Measurements from ENCODE around the gene EPB41L2. TPM values are rescaled to one million over a fixed set of nuclear protein-coding genes. Genes with fewer than 3 reads are reported as not detected.

Gene EPB41L2
- total RNA-seq, 1 donor from 2014 or later: 136 TPM

GRCh38 chr6:130824978-130825694 is 237.9 kb downstream of the EPB41L2 start:
- H3K9ac ChIP-seq (ENCODE audit: low read length): no peak overlapping the region
- FAIRE-seq (no peak), DNase-seq (ENCODE audit: low read depth) (no peak)
- Mint-ChIP-seq H3K9me3 (ENCODE audit: unreplicated experiment) (no peaks in the 10 kb centered on the region), H3K27ac (ENCODE audit: unreplicated experiment) (no peak overlapping the region), H3K36me3 (ENCODE audit: low read depth, unreplicated experiment) (no peaks in the 10 kb centered on the region), H3K27me3 (ENCODE audit: low read depth, unreplicated experiment) (no peaks in the 10 kb centered on the region), H3K4me1 (ENCODE audit: low read depth, unreplicated experiment) (no peaks in the 10 kb centered on the region), H3K4me3 (ENCODE audit: unreplicated experiment) (no peak overlapping the region)
- H3K36me3 ChIP-seq (ENCODE audit: insufficient read depth, low read length): no peaks in the 10 kb centered on the region
- H3K79me2 ChIP-seq (ENCODE audit: insufficient read depth, low read length): no peaks in the 10 kb centered on the region
- TF ChIP-seq, protein P1, sequence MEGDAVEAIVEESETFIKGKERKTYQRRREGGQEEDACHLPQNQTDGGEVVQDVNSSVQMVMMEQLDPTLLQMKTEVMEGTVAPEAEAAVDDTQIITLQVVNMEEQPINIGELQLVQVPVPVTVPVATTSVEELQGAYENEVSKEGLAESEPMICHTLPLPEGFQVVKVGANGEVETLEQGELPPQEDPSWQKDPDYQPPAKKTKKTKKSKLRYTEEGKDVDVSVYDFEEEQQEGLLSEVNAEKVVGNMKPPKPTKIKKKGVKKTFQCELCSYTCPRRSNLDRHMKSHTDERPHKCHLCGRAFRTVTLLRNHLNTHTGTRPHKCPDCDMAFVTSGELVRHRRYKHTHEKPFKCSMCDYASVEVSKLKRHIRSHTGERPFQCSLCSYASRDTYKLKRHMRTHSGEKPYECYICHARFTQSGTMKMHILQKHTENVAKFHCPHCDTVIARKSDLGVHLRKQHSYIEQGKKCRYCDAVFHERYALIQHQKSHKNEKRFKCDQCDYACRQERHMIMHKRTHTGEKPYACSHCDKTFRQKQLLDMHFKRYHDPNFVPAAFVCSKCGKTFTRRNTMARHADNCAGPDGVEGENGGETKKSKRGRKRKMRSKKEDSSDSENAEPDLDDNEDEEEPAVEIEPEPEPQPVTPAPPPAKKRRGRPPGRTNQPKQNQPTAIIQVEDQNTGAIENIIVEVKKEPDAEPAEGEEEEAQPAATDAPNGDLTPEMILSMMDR (IDR thresholded peaks at IDR 0.05; ENCODE audit: insufficient read depth, low read depth, low read length): no peak
- TF ChIP-seq EZH2 (IDR thresholded peaks at IDR 0.05; ENCODE audit: insufficient read depth, low read length): no peak
- H4K20me1 ChIP-seq (ENCODE audit: insufficient read depth, low read length): no peaks in the 10 kb centered on the region
- no peak overlapping the region for H3K4me2 ChIP-seq (ENCODE audit: low read length)
- no peak overlapping the region for H2AFZ ChIP-seq (ENCODE audit: low read depth, low read length)
- H3K4me1 ChIP-seq (ENCODE audit: insufficient read depth, low read length): no peaks in the 10 kb centered on the region
- no peak overlapping the region for H3K4me3 ChIP-seq (ENCODE audit: insufficient read depth, low read depth, low read length)
- H3K27me3 ChIP-seq (ENCODE audit: insufficient read depth, low read length): no peaks in the 10 kb centered on the region
- no peak overlapping the region for H3K27ac ChIP-seq (ENCODE audit: low read depth, low read length)
- H3K9me3 ChIP-seq (ENCODE audit: insufficient read depth, low read depth, low read length): no peaks in the 10 kb centered on the region

DNA sequence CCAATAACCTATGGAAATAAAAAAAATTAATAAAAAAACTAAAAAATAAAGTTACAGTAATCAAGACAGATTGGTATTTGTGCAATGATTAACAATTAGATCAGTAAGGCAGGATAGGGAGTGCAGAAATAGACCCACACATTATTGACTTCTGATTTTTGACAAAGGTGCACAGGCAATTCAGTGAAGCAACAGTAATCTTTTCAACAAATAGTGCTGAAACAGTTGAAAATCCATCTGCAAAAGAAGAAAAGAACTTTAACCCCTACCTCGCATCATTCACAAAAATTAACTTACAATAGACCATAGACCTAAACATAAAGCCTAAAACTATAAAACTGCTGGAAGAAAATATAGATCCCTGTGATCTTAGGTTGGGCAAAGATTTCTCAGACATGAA is 240.3 kb downstream of the EPB41L2 start:
- no peaks in the 10 kb centered on the region for H4K20me1 ChIP-seq (ENCODE audit: insufficient read depth, low read length)
- no peaks in the 10 kb centered on the region for H3K27me3 Mint-ChIP-seq (ENCODE audit: low read depth, unreplicated experiment)
- FAIRE-seq (no peak), DNase-seq (ENCODE audit: low read depth) (no peak)
- no peak overlapping the region for H3K4me3 ChIP-seq (ENCODE audit: insufficient read depth, low read depth, low read length)
- no peak overlapping the region for H3K4me3 Mint-ChIP-seq (ENCODE audit: unreplicated experiment)
- no peak overlapping the region for H3K27ac ChIP-seq (ENCODE audit: low read depth, low read length)
- H3K79me2 ChIP-seq (ENCODE audit: insufficient read depth, low read length): no peaks in the 10 kb centered on the region
- TF ChIP-seq EZH2 (IDR thresholded peaks at IDR 0.05; ENCODE audit: insufficient read depth, low read length): no peak
- TF ChIP-seq, protein P1 (IDR thresholded peaks at IDR 0.05; ENCODE audit: insufficient read depth, low read depth, low read length): no peak
- H3K27me3 ChIP-seq (ENCODE audit: insufficient read depth, low read length): no peaks in the 10 kb centered on the region
- no peak overlapping the region for H3K27ac Mint-ChIP-seq (ENCODE audit: unreplicated experiment)
- no peak overlapping the region for H3K9ac ChIP-seq (ENCODE audit: low read length)
- H3K4me1 Mint-ChIP-seq (ENCODE audit: low read depth, unreplicated experiment): no peaks in the 10 kb centered on the region
- H2AFZ ChIP-seq (ENCODE audit: low read depth, low read length): no peak overlapping the region
- H3K36me3 ChIP-seq (ENCODE audit: insufficient read depth, low read length): no peaks in the 10 kb centered on the region
- no peak overlapping the region for H3K4me2 ChIP-seq (ENCODE audit: low read length)
- no peaks in the 10 kb centered on the region for H3K36me3 Mint-ChIP-seq (ENCODE audit: low read depth, unreplicated experiment)
- H3K4me1 ChIP-seq (ENCODE audit: insufficient read depth, low read length): no peaks in the 10 kb centered on the region
- H3K9me3 Mint-ChIP-seq (ENCODE audit: unreplicated experiment): peaks cover 2% of the 10 kb centered on the region
- no peaks in the 10 kb centered on the region for H3K9me3 ChIP-seq (ENCODE audit: insufficient read depth, low read depth, low read length)
